ENCODE data around the gene TMOD3. TPM values are rescaled to one million over a fixed set of nuclear protein-coding genes. Genes with fewer than 3 reads are reported as not detected.

Gene TMOD3
- total and polyA plus RNA-seq, 2 of the 4 experiments (the other 2 are of a cell fraction), result 10.7 to 22.0 TPM

GRCh38 chr15:51887887-51888592 lies 58.6 kb downstream of the TMOD3 start:
- Histone ChIP-seq H3K27me3 (ENCODE audit: control insufficient read depth, insufficient read depth, low read length) (no peaks in the 10 kb centered on the region), H2BK5ac (ENCODE audit: low read depth, low read length, poor library complexity, severe bottlenecking) (no peak overlapping the region), H4K91ac (ENCODE audit: insufficient read depth, low read depth, low read length) (no peak overlapping the region), H2AK9ac (replicated peaks; ENCODE audit: low read depth, low read length, poor library complexity) (no peak overlapping the region), H2AFZ (replicated peaks; ENCODE audit: low read length, poor library complexity) (no peak overlapping the region), H3K4ac (ENCODE audit: low read depth, low read length) (no peak overlapping the region), H3K4me2 (ENCODE audit: low read depth, low read length) (no peak overlapping the region), H3K36me3 (ENCODE audit: control insufficient read depth, insufficient read depth, low read length) (peaks cover 8% of the 10 kb centered on the region), H3K27ac (ENCODE audit: insufficient read depth, low read length) (no peak overlapping the region), H4K20me1 (ENCODE audit: insufficient read depth, low read length) (0 out of 2 replicates have a peak, but pooled peaks cover 9% of the 10 kb centered on the region), H2BK15ac (ENCODE audit: low read depth, low read length) (no peak overlapping the region), H3K79me1 (ENCODE audit: low read depth in 1 of 2, low read length in 2 of 2) (peaks cover 28 to 53% of the 10 kb centered on the region in 2 experiments), H2BK120ac (ENCODE audit: low read depth, low read length) (no peak overlapping the region), H3K56ac (ENCODE audit: extremely low read depth, insufficient read depth, low read length) (no peak overlapping the region), H3K9me1 (ENCODE audit: insufficient read depth, low read length) (peaks cover 11% of the 10 kb centered on the region; the same call in 1 of the 2 replicates), H3K4me1 (ENCODE audit: control insufficient read depth, insufficient read depth, low read length) (peaks cover 11% of the 10 kb centered on the region), H2AK5ac (ENCODE audit: low read depth, low read length) (no peak overlapping the region), H3K9ac (ENCODE audit: low read depth, low read length) (no peak overlapping the region), H3K9me3 (ENCODE audit: control insufficient read depth, insufficient read depth, low read length) (no peaks in the 10 kb centered on the region), H4K8ac (ENCODE audit: low read depth in 2 of 2, low read length in 2 of 2) (no peak overlapping the region), H3K4me3 (ENCODE audit: insufficient read depth, low read depth, low read length) (no peak overlapping the region), H2BK20ac (ENCODE audit: low read depth, low read length) (no peak overlapping the region), H3K18ac (ENCODE audit: low read depth, low read length) (no peak overlapping the region), H4K5ac (ENCODE audit: low read depth, low read length) (no peak overlapping the region), H3K23ac (ENCODE audit: low read depth, low read length) (0 out of 2 replicates have a peak overlapping the region, but pooled peaks have one; percentile 19), H3K14ac (replicated peaks; ENCODE audit: low read depth, low read length) (no peak overlapping the region)
- POLR2A ChIA-PET (ENCODE audit: unreplicated experiment), result no interaction called here
- TF ChIP-seq BHLHE40 (IDR thresholded peaks at IDR 0.05; ENCODE audit: low read depth, low read length), result no peak
- TF ChIP-seq CHD1 (IDR thresholded peaks at IDR 0.05; ENCODE audit: low read depth, low read length), result no peak
- no peak for TF ChIP-seq MXI1 (IDR thresholded peaks at IDR 0.05; ENCODE audit: borderline replicate concordance, low read depth, low read length)
- no peak for TF ChIP-seq NFE2L2 (IDR thresholded peaks at IDR 0.05; ENCODE audit: low read depth, low read length)
- TF ChIP-seq RAD21 (IDR thresholded peaks at IDR 0.05; ENCODE audit: low read length), result no peak
- TF ChIP-seq FOS (IDR thresholded peaks at IDR 0.05; ENCODE audit: low read depth, low read length), result no peak
- TF ChIP-seq, protein P1, sequence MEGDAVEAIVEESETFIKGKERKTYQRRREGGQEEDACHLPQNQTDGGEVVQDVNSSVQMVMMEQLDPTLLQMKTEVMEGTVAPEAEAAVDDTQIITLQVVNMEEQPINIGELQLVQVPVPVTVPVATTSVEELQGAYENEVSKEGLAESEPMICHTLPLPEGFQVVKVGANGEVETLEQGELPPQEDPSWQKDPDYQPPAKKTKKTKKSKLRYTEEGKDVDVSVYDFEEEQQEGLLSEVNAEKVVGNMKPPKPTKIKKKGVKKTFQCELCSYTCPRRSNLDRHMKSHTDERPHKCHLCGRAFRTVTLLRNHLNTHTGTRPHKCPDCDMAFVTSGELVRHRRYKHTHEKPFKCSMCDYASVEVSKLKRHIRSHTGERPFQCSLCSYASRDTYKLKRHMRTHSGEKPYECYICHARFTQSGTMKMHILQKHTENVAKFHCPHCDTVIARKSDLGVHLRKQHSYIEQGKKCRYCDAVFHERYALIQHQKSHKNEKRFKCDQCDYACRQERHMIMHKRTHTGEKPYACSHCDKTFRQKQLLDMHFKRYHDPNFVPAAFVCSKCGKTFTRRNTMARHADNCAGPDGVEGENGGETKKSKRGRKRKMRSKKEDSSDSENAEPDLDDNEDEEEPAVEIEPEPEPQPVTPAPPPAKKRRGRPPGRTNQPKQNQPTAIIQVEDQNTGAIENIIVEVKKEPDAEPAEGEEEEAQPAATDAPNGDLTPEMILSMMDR (conservative IDR thresholded peaks at IDR 0.05; ENCODE audit: low read depth, low read length), result no peak
- no peak for TF ChIP-seq CEBPB (IDR thresholded peaks at IDR 0.05; ENCODE audit: low read depth, low read length)
- intact Hi-C loops (cut with micrococcal nuclease) (loop anchor here (5.0 kb wide), 1 partner anchor 339 kb away; no protein-coding TSS in a partner anchor), dilution Hi-C loops (cut with HindIII; ENCODE audit: low sequenced_read_pairs, unreplicated experiment) (no loop called here), in situ Hi-C loops (cut with MboI; ENCODE audit: low sequenced_read_pairs) (no loop called here)
- no TSS peak for BruUV-seq (replicated peaks)
- DNase-seq, result no peak
- no CpG with 5 or more reads among the region's 9 CpGs for WGBS, 2 experiments (ENCODE audit: extremely low coverage in 2 of 2, insufficient read length in 1 of 2)
- no peak for ATAC-seq (ENCODE audit: low read depth)
- CTCF ChIA-PET, result interaction anchor here (1.0 to 1.8 kb wide), 2 partner anchors 10 to 17 kb away, joined by 3 to 7 read pairs; no protein-coding TSS in a partner anchor

All from IMR-90 (cell line).